D341Med (cell line): Measurements from ENCODE around the gene ANKRD10.

Experiments
- DNase-seq: peaks from one replicate; pipeline ENCODE4 v3.0.0; 2012; ENCODE audit warnings: low spot score

The ANKRD10 gene

DNA sequence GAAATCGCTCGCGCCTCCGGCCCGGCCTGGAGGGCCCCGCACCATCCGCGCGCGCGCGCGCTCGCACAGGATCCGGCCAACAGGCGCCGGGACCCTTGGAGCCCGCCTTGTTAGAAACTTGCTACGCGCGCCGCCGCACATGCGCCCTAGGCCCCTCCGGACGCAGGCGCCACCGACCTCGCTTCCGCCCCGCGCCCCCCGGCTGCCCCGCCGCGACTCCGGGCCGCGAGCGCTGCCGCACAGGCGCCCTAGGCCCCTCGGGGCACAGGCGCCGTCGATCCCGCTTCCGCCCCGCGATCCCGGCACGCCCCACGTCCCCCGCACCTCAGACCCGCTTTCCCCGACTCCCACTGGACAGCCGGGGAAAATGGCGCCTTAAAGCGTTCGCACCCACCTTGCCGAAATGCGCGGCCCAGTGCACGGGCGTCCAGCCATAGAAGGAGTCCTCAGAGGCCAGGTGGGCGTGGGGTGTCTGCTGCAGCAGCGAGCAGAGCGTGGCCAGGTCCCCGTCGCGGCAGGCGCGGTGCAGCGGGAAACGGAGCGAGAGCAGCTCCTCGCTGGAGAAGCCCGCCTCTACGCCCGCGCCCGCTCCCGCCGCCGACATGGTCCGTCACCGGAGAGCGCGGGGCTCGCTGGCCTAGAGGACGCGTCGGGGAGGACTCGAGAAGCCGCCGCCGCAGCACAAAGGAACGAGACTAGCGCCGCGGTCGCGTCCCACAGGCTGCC, 375 bp downstream of the ANKRD10 start:
- DNase-seq: peak; percentile 90

DNA sequence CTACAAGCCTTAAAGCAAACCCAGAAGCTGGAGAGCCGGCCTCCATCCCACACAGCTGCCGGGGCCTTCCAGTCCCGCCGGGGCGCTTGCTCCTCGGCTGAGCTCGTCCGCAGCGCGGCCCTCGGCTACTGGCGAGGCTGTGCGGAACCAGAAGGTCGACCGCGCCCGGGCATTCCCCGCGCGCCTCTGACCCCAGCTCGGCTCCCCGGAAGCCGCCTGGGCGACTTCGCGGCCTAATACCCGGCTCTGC, 863 bp downstream of the ANKRD10 start:
- no peak for DNase-seq

- no peak for DNase-seq
Observed at GRCh38 chr13:110913322-110914080, 1.4 kb downstream of the ANKRD10 start.

- DNase-seq: no peak
Observed at GRCh38 chr13:110912651-110913051, 2.2 kb downstream of the ANKRD10 start.

DNA sequence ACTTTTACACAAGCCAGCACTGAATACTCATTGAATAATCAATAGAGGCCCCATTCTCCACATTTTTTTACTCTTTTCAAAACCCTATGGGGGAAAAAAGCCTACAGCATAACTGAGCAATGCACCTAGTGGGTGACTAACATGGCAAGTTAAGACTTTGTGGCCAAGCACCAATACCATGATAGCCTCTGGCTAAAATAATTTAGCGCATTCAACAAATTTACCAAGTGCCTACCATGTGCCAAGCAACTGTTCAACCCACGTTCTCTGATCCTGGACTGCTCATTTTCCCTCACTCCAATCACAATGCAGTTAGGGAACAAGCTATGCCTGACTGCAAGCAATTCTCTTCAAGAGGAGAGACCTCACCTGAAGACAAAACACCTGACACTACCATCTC, 3.0 kb downstream of the ANKRD10 start:
- DNase-seq: no peak

DNA sequence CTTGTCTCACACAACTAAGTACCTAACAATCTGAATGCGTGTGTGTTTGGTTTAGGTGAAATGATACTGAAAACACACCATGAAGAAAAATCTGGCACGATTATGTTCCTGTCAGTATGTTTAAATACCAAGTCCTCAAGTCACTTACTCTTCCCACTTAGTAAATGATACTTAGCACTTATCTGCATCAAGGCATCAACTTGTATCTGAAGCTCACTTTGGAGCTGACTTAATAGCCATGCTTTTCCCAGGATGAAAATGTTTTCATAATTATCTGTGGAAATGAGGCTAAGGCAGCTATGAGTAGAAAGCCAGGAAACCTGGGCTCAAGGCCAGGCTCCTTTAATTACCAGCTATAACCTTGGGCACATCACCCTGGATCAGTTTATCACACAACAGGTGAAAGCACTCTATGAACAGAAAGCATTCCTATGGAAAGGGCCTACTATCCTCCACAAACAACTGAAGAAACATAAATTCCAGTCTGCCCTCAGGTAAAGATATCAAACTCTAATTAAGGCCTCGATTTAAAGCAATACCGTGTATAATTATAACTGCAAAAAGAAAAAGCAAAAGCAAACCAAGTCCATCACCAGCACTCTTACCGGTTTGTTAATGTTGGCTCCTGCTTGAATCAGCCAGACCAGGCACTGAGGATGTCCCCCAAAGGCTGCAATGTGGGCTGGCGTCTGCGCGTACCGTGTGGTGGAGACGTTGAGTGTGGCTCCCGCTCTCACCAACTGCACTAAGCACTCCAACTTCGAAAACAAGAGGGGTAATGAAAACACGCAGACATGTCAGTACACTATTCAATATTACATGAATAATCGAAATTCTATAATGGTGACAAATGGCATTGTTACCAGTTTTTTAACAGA, 4.6 kb downstream of the ANKRD10 start:
- DNase-seq: no peak

GRCh38 chr13:110907951-110908898, 6.6 kb downstream of the ANKRD10 start:
- no peak for DNase-seq

DNA sequence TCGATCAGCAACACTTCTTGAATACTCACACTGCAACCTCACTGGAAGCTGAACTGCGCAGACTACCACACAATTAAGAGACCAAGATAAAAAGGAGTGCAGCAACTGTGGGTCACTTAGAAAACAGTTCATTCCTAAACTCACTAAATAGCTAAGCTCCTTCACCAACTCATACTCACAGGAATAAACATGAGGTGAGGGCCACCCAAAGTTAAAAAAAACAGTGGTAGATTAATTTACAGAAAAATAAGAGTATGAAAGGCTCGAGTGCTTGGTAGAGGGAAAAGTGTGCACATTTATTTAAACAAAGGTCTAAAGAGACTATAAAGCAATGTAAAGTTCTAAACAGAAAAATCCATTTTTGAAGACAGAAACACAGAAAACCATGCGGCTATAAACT, 7.6 kb downstream of the ANKRD10 start:
- no peak for DNase-seq

- no peak for DNase-seq
Observed at GRCh38 chr13:110904748-110905147, 10.1 kb downstream of the ANKRD10 start.

DNA sequence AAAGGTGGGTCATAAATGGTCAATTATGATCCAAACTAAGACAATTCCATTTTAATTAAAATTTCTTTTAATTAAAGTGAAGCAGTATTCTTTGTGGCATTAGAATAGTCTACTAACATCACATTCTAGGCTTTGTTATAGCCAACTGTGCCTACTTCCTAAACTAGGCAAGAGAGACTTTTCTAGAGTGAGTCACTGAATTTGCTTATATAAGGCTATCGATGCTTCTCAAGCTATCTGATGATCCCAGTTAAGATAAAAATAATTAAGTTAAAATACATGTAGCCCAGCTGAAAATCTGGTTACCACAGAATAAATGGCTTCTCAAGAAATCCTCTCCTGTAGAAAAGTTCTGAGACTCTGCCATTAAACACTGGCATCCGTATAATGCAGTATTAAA, 12.5 kb downstream of the ANKRD10 start:
- no peak for DNase-seq

GRCh38 chr13:110897521-110897920, 17.3 kb downstream of the ANKRD10 start:
- no peak for DNase-seq

GRCh38 chr13:110897014-110897413, 17.9 kb downstream of the ANKRD10 start:
- no peak for DNase-seq

- no peak for DNase-seq
Observed at GRCh38 chr13:110894086-110894485, 20.8 kb downstream of the ANKRD10 start.

GRCh38 chr13:110893571-110893970, 21.3 kb downstream of the ANKRD10 start:
- no peak for DNase-seq

- no peak for DNase-seq
Observed at GRCh38 chr13:110890279-110891165, 24.3 kb downstream of the ANKRD10 start.

- DNase-seq: no peak
Observed at GRCh38 chr13:110888390-110888789, 26.5 kb downstream of the ANKRD10 start.

DNA sequence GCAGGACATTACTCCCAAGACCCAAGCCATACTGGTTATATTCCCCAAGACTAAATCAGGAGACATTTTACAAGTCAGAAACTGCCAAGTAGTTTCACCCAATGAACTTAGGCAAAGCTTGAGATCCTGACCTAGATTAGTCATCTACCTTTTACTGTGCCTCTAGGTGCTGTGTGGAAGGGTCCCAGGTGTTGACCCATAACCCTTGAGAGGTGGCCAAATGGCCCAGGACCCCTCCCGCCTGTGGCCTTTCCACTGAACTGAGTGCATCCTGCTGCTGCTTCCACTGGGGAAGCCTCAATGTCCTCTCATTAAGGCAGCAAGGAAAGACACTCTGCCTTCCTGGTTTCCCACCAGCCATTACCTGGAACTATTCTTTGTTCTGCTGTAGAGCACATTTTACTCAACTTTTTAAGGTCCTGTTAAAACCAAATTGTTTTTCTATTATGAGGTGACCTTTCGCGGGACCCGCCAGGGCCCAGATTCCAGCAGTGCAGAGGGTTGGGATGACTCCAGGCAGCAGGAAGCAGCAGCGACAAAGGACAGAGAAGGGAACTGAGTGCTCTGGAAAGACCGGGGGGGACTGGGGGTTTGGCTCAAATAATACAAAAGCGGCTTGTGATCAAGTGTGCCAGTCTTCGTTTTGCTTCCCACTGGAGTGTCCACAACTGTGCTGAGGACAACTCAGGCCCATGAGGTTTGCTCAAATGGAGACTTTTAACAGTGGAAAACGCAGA, 27.1 kb downstream of the ANKRD10 start:
- DNase-seq: no peak

DNA sequence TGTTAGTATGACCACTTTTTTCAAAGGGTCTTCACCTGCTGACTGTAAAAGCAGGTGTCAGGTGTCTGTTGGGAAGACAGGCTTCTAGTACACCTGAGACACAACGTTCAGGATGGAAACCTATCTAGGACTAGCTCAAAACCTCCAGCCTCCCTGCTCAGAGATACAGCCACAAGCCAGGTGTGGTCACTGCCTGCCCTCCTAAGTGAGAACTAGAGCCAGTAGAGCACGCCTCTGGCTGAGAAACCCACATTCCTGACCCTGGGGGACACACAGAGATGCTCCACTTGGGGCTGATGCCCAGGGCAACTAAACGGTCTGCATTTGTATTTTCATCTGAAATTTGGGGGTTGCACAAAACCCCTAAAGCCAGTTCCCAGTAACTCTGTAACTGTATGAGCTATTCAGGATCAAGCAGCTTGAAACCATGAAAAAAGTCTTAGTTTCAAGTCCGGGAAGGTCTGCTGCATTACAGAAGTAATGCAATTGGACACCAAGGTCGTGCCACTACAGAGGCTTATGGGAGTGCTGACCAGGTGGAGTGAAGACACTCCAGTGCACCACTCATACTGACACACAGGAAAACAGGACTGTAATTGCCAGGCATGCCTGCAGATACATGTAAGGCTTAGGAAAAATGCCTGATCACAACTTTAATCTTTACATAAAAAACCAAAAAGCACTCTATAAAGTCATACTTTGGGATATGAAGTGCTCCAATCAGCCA, 27.8 kb downstream of the ANKRD10 start:
- DNase-seq: no peak
